Peyer's patch (tissue), 4 donors: ENCODE data around the gene FRMD8.

Experiments used
- POLR2A ChIP-seq, 2 donors: fragments of 450-650 bp; IDR thresholded peaks; one replicate each; pipeline ENCODE4 v1.5.1; 2017; ENCODE audit warnings: antibody characterized with exemption in 2 of 2, mild to moderate bottlenecking in 2 of 2, moderate library complexity in 2 of 2
- TF ChIP-seq, protein P1 (sequence below), 6 experiments: fragments of 450-650 bp in 4 of 6; fragments of 200-600 bp in 2 of 6; sonication (generic) in 1 of 6; IDR thresholded peaks; one replicate each; pipeline ENCODE4 v1.5.1; 2017 to 2019; ENCODE audit warnings: antibody characterized with exemption in 6 of 6, mild to moderate bottlenecking in 3 of 6, moderate library complexity in 1 of 6

GRCh38 chr11:65399249-65399648 lies 12.8 kb downstream of the FRMD8 start:
- TF ChIP-seq, protein P1, sequence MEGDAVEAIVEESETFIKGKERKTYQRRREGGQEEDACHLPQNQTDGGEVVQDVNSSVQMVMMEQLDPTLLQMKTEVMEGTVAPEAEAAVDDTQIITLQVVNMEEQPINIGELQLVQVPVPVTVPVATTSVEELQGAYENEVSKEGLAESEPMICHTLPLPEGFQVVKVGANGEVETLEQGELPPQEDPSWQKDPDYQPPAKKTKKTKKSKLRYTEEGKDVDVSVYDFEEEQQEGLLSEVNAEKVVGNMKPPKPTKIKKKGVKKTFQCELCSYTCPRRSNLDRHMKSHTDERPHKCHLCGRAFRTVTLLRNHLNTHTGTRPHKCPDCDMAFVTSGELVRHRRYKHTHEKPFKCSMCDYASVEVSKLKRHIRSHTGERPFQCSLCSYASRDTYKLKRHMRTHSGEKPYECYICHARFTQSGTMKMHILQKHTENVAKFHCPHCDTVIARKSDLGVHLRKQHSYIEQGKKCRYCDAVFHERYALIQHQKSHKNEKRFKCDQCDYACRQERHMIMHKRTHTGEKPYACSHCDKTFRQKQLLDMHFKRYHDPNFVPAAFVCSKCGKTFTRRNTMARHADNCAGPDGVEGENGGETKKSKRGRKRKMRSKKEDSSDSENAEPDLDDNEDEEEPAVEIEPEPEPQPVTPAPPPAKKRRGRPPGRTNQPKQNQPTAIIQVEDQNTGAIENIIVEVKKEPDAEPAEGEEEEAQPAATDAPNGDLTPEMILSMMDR (IDR thresholded peaks at IDR 0.05) = no peak
- TF ChIP-seq POLR2A (IDR thresholded peaks at IDR 0.05) = no peak
